Measurements from ENCODE around the gene NRSN1. TPM values are rescaled to one million over a fixed set of nuclear protein-coding genes. Genes with fewer than 3 reads are reported as not detected.
A peak's percentile ranks its signal among the peaks of the same experiment; 100 is the strongest.

Gene NRSN1
- total and polyA plus RNA-seq, 2 of the 13 experiments (the other 11 are each of a cell fraction or from before 2014, with no cell fraction given), result not detected

DNA sequence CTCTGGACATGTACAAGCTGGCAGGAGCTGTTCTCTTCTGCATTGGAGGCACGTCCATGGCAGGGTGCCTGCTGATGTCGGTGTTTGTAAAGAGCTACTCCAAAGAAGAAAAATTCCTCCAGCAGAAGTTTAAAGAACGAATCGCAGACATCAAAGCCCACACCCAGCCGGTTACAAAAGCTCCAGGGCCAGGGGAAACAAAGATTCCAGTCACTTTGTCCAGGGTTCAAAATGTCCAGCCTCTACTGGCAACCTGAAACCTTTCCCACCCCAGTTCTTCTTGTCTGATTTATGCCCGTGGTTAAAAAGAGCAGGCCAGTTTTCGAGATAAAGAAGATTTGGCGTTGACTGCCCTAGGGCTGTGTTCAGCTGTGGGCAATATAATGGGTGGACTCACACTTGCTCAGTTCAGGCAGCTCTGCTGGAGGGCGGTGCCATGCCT lies 19.7 kb downstream of the NRSN1 start (continued):
- no peak for TF ChIP-seq ZNF646 (CRISPR knock-in tag; IDR thresholded peaks at IDR 0.05)
- TF ChIP-seq MAFG (CRISPR knock-in tag; IDR thresholded peaks at IDR 0.05), result no peak
- TF ChIP-seq, protein P1, sequence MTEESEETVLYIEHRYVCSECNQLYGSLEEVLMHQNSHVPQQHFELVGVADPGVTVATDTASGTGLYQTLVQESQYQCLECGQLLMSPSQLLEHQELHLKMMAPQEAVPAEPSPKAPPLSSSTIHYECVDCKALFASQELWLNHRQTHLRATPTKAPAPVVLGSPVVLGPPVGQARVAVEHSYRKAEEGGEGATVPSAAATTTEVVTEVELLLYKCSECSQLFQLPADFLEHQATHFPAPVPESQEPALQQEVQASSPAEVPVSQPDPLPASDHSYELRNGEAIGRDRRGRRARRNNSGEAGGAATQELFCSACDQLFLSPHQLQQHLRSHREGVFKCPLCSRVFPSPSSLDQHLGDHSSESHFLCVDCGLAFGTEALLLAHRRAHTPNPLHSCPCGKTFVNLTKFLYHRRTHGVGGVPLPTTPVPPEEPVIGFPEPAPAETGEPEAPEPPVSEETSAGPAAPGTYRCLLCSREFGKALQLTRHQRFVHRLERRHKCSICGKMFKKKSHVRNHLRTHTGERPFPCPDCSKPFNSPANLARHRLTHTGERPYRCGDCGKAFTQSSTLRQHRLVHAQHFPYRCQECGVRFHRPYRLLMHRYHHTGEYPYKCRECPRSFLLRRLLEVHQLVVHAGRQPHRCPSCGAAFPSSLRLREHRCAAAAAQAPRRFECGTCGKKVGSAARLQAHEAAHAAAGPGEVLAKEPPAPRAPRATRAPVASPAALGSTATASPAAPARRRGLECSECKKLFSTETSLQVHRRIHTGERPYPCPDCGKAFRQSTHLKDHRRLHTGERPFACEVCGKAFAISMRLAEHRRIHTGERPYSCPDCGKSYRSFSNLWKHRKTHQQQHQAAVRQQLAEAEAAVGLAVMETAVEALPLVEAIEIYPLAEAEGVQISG (CRISPR knock-in tag; IDR thresholded peaks at IDR 0.05), result peak; percentile 60; the same call in 1 of the 2 replicates
- TF ChIP-seq SPEN (CRISPR knock-in tag; IDR thresholded peaks at IDR 0.05; ENCODE audit: low read depth), result no peak
- no peak for TF ChIP-seq TAF1 (CRISPR knock-in tag; IDR thresholded peaks at IDR 0.05)
- TF ChIP-seq CBX2 (IDR thresholded peaks at IDR 0.05; ENCODE audit: low read depth, low read length), result no peak
- TF ChIP-seq CBX2 (CRISPR knock-in tag; IDR thresholded peaks at IDR 0.05; ENCODE audit: low read depth), result no peak
- no peak for TF ChIP-seq TBP (CRISPR knock-in tag; IDR thresholded peaks at IDR 0.05)
- peak; percentile 50; the same call in 1 of the 2 replicates for TF ChIP-seq ZBTB26 (CRISPR knock-in tag; IDR thresholded peaks at IDR 0.05; ENCODE audit: borderline replicate concordance)
- TF ChIP-seq FOXO1 (CRISPR knock-in tag; IDR thresholded peaks at IDR 0.05), result peak; percentile 53; the same call in 1 of the 2 replicates
- TF ChIP-seq, protein P2, sequence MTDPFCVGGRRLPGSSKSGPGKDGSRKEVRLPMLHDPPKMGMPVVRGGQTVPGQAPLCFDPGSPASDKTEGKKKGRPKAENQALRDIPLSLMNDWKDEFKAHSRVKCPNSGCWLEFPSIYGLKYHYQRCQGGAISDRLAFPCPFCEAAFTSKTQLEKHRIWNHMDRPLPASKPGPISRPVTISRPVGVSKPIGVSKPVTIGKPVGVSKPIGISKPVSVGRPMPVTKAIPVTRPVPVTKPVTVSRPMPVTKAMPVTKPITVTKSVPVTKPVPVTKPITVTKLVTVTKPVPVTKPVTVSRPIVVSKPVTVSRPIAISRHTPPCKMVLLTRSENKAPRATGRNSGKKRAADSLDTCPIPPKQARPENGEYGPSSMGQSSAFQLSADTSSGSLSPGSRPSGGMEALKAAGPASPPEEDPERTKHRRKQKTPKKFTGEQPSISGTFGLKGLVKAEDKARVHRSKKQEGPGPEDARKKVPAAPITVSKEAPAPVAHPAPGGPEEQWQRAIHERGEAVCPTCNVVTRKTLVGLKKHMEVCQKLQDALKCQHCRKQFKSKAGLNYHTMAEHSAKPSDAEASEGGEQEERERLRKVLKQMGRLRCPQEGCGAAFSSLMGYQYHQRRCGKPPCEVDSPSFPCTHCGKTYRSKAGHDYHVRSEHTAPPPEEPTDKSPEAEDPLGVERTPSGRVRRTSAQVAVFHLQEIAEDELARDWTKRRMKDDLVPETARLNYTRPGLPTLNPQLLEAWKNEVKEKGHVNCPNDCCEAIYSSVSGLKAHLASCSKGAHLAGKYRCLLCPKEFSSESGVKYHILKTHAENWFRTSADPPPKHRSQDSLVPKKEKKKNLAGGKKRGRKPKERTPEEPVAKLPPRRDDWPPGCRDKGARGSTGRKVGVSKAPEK (CRISPR knock-in tag; IDR thresholded peaks at IDR 0.05; ENCODE audit: borderline replicate concordance), result no peak
- no peak for TF ChIP-seq NR2C2 (CRISPR knock-in tag; IDR thresholded peaks at IDR 0.05; ENCODE audit: borderline replicate concordance)
- no peak for TF ChIP-seq JDP2 (CRISPR knock-in tag; IDR thresholded peaks at IDR 0.05; ENCODE audit: borderline replicate concordance)
- TF ChIP-seq NFE2 (CRISPR knock-in tag; IDR thresholded peaks at IDR 0.05), result no peak
- TF ChIP-seq ARNT (IDR thresholded peaks at IDR 0.05), result no peak
- TF ChIP-seq MED8 (CRISPR knock-in tag; IDR thresholded peaks at IDR 0.05; ENCODE audit: insufficient replicate concordance), result no peak
- TF ChIP-seq TEAD3 (CRISPR knock-in tag; optimal IDR thresholded peaks at IDR 0.05; ENCODE audit: borderline replicate concordance), result peak; percentile 88
- TF ChIP-seq JUN (CRISPR knock-in tag; IDR thresholded peaks at IDR 0.05), result no peak
